Kidney capillary endothelial cell (primary cell): Measurements from ENCODE around the gene HDAC4.

Experiments used
- DNase-seq: peaks from one replicate; pipeline ENCODE4 v3.0.0-alpha.2; 2018; ENCODE audit warnings: low spot score

The HDAC4 gene

GRCh38 chr2:239348563-239349452 lies 52.0 kb downstream of the HDAC4 start:
- no peak for DNase-seq

- no peak for DNase-seq
Measured at GRCh38 chr2:239346676-239347075, 54.1 kb downstream of the HDAC4 start.

DNA sequence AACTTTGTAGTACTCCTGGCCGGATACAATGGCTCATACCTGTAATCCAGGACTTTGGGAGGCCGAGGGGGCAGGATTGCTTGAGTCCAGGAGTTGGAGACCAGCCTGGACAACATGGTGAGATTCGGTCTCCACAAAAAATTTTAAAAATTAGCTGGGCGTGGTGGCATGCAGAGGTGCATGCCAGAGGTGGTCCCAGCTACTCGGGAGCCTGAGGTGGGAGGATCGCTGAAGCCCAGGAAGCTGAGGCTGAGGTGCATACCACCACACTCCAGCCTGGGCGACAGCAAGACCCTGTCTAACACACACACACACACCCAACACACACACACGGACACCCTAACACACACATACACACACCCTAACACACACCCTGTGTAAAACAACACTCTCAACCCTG lies 55.6 kb downstream of the HDAC4 start:
- DNase-seq, result no peak

DNA sequence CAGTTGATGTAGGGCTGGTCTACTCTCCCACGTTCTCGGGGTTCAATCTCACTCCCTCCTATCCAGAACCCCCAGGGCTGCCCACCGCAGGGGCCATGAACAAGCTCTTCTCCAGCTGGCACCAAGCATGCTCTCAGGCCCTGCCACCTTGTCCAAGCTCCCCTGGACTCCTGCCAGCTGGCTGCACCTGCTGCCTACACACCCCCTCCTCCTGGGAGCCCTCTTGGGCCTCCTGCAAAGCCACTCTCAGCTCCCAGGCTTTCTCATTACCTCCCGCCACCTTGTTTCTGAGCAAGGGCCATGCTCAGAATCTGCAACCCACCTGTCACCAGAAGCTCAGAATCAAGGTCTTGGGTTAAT lies 56.0 kb downstream of the HDAC4 start:
- DNase-seq, result no peak

- no peak for DNase-seq
Measured at GRCh38 chr2:239343946-239344856, 56.6 kb downstream of the HDAC4 start.

DNA sequence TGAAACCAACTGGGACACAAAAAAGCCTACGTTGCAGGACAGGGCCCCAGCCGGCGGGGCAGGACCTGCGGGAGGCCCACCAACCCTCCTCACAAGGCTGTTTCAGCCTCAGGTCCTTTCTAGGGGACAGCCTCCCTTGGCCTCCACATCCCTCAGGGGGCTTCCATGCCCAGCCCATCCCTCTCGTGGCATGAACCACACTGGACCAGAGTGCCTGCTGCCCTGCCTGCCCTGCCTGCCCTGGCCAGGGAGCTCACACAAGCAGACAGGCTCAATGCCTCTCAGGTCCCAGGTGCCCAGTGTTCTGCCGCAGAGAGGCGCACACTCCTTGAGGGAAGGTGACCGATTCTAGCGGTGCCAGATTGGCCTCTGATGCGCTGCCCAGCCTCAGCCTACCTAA lies 57.4 kb downstream of the HDAC4 start:
- no peak for DNase-seq

DNA sequence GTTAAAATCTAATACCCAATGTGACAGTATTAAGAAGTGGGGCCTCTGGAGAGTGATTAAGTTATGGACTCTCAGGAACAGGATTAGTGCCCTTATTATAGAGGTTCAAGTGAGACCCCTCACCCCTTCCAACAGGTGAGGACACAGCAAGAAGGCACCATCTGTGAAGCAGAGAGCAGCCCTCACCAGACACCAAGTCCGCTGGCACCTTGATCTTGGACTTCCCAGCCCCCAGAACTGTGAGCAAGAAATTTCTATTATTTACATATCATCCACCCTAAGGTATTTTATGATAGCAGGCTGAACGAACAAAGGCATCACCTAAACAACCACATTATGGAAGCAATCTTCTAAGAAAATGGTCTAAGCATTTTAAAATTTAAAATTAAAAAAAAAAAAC lies 59.0 kb downstream of the HDAC4 start:
- DNase-seq, result no peak

GRCh38 chr2:239341146-239341732 lies 59.6 kb downstream of the HDAC4 start:
- no peak for DNase-seq

- DNase-seq, result no peak
Measured at GRCh38 chr2:239339726-239340601, 60.9 kb downstream of the HDAC4 start.

- no peak for DNase-seq
Measured at GRCh38 chr2:239339241-239339640, 61.6 kb downstream of the HDAC4 start.

- no peak for DNase-seq
Measured at GRCh38 chr2:239337877-239338484, 62.8 kb downstream of the HDAC4 start.

GRCh38 chr2:239337122-239337876 lies 63.5 kb downstream of the HDAC4 start:
- DNase-seq, result no peak

- no peak for DNase-seq
Measured at GRCh38 chr2:239331560-239331959, 69.3 kb downstream of the HDAC4 start.

- no peak for DNase-seq
Measured at GRCh38 chr2:239330836-239331235, 70.0 kb downstream of the HDAC4 start.

DNA sequence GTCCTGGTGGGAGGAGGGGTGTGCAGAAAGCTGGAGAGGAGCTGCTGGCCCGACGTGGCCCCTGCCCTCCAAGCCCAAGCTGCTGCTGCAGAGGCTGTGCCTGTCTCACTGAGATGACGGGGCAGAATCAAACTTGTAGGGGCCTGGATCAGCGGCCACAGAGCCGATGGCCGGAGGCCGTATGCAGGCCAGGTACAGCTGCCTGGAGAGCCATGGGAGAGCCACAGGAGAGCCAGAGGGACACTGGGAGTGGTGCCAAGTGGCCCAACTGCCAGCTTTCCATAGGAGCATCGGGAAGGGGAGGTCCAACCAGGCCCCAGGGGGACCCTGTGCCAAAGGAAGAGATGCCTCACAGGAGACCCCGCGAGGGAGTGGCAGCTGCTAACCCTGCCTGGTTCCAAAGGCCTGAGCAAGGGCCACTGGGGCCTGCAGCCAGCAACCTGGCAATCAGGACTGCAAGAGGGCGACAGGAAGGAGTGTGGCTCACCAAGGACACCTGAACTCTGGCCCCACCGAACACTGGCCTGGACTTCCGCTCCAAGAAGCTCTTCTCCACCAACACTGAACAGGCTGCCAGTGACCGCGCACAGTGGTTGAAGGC lies 70.7 kb downstream of the HDAC4 start:
- no peak for DNase-seq

GRCh38 chr2:239329284-239329971 lies 71.4 kb downstream of the HDAC4 start:
- no peak for DNase-seq

GRCh38 chr2:239328351-239329191 lies 72.2 kb downstream of the HDAC4 start:
- DNase-seq, result peak; percentile 60

GRCh38 chr2:239327536-239328350 lies 73.1 kb downstream of the HDAC4 start:
- no peak for DNase-seq
